ENCODE data around the gene COL6A3.
A peak's percentile ranks its signal among the peaks of the same experiment; 100 is the strongest.
"Not testable (repeated sequence)": the region's sequence is repeated elsewhere in the genome, so short reads cannot be mapped to it uniquely, and the experiment has no call there.

COL6A3 gene

GRCh38 chr2:237380768-237381167 lies 33.2 kb downstream of the COL6A3 start:
- no peak for DNase-seq

GRCh38 chr2:237379636-237380035 lies 34.3 kb downstream of the COL6A3 start:
- no peak for DNase-seq

- DNase-seq = no peak
These were observed 35.3 kb downstream of the COL6A3 start for GRCh38 chr2:237378650-237379049.

GRCh38 chr2:237374284-237375060 lies 39.5 kb downstream of the COL6A3 start:
- no peak for DNase-seq

- DNase-seq = no peak
These were observed 42.1 kb downstream of the COL6A3 start for GRCh38 chr2:237371856-237372255.

GRCh38 chr2:237365671-237366070 lies 48.3 kb downstream of the COL6A3 start:
- DNase-seq = no peak

- DNase-seq = no peak
These were observed 49.3 kb downstream of the COL6A3 start for GRCh38 chr2:237364655-237365054.

GRCh38 chr2:237361194-237362004 lies 52.6 kb downstream of the COL6A3 start:
- DNase-seq = no peak

GRCh38 chr2:237359894-237360780 lies 53.8 kb downstream of the COL6A3 start:
- no peak for DNase-seq

GRCh38 chr2:237359518-237359840 lies 54.5 kb downstream of the COL6A3 start:
- no peak for DNase-seq

GRCh38 chr2:237358721-237359517 lies 55.0 kb downstream of the COL6A3 start:
- no peak for DNase-seq

GRCh38 chr2:237355701-237356100 lies 58.3 kb downstream of the COL6A3 start:
- DNase-seq = no peak

- peak; percentile 88 for DNase-seq
These were observed 59.1 kb downstream of the COL6A3 start for GRCh38 chr2:237354892-237355291.

GRCh38 chr2:237354172-237354571 lies 59.8 kb downstream of the COL6A3 start:
- DNase-seq = not testable (repeated sequence)

GRCh38 chr2:237353215-237353614 lies 60.7 kb downstream of the COL6A3 start:
- no peak for DNase-seq

GRCh38 chr2:237352279-237352845 lies 61.6 kb downstream of the COL6A3 start:
- DNase-seq = no peak

GRCh38 chr2:237351796-237352195 lies 62.2 kb downstream of the COL6A3 start:
- no peak for DNase-seq

- no peak for DNase-seq
These were observed 62.9 kb downstream of the COL6A3 start for GRCh38 chr2:237351046-237351445.

GRCh38 chr2:237350597-237350996 lies 63.4 kb downstream of the COL6A3 start:
- DNase-seq = no peak

GRCh38 chr2:237350070-237350469 lies 63.9 kb downstream of the COL6A3 start:
- no peak for DNase-seq

- no peak for DNase-seq
These were observed 65.6 kb downstream of the COL6A3 start for GRCh38 chr2:237348281-237348865.

Data from kidney glomerular epithelial cell (primary cell).